DND-41 (cell line): ENCODE data around the gene MGST2.

ENCODE experiments used
- EZH2 ChIP-seq: IDR thresholded peaks from 3 replicates; pipeline ENCODE4 v1.6.1; 2012; ENCODE audit warnings: borderline replicate concordance, low read depth, mild to moderate bottlenecking, moderate library complexity, low read length, inconsistent platforms; ENCODE audit not compliant: severe bottlenecking
- TF ChIP-seq, protein P1 (sequence below): IDR thresholded peaks from 2 replicates; pipeline ENCODE4 v1.5.1; 2012; ENCODE audit warnings: borderline replicate concordance, low read length, moderate library complexity, mild to moderate bottlenecking; ENCODE audit not compliant: poor library complexity, severe bottlenecking; ENCODE audit errors: extremely low read depth

GRCh38 chr4:139694522-139695107 lies 29.0 kb downstream of the MGST2 start:
- TF ChIP-seq, protein P1, sequence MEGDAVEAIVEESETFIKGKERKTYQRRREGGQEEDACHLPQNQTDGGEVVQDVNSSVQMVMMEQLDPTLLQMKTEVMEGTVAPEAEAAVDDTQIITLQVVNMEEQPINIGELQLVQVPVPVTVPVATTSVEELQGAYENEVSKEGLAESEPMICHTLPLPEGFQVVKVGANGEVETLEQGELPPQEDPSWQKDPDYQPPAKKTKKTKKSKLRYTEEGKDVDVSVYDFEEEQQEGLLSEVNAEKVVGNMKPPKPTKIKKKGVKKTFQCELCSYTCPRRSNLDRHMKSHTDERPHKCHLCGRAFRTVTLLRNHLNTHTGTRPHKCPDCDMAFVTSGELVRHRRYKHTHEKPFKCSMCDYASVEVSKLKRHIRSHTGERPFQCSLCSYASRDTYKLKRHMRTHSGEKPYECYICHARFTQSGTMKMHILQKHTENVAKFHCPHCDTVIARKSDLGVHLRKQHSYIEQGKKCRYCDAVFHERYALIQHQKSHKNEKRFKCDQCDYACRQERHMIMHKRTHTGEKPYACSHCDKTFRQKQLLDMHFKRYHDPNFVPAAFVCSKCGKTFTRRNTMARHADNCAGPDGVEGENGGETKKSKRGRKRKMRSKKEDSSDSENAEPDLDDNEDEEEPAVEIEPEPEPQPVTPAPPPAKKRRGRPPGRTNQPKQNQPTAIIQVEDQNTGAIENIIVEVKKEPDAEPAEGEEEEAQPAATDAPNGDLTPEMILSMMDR = no peak
- no peak for TF ChIP-seq EZH2
